ENCODE data around the gene SLC5A2.

The SLC5A2 gene

DNA sequence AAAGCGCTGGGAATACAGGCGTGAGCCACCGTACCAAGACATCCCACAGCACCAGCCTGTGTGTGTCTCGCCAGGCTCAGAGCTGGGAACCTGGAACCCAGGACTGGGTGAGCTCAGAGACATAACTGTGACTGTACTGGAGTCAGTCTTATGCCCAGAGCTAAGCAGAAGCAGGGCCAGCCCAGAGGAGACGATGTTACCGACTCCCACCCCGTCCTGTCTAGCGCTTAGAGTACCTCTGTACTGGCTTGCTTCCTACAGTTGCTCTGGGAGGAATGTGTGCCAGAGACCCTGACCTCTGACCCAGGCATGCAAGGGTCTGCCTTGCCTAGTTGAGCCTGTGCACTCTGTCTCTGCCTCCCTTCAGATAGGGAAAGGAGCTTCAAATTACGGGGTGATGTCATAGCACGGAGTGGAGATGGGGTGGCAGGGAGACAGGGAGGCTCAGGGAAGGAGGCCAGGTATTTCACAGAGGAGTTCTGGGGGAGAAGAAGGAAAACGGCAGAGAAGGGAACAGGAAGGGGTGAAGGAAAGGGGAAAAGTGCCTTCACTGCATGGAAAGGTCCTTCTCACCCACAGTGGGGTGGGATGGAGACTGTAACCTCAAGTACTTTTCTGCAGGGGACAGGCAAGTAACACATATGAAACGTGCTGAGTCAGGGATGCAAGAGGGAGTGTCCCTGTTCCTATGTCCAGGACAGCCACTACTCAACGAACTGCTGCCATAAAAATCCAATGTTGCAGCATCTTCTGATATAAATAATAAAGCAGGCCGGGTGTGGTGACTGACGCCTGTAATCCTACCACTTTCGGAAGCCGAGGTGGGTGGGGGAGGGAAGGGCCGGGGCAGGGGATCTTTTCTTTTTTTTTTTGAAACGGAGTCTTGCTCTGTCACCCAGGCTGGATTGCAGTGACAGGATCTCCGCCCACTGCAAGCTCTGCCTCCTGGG lies 29.4 kb upstream of the SLC5A2 start:
- in situ Hi-C loops (cut with MboI; ENCODE audit: low sequenced_read_pairs, unreplicated experiment), result loop anchor here (10.0 kb wide), 1 partner anchor 411 kb away; no protein-coding TSS in a partner anchor
- TF ChIP-seq, protein P1, sequence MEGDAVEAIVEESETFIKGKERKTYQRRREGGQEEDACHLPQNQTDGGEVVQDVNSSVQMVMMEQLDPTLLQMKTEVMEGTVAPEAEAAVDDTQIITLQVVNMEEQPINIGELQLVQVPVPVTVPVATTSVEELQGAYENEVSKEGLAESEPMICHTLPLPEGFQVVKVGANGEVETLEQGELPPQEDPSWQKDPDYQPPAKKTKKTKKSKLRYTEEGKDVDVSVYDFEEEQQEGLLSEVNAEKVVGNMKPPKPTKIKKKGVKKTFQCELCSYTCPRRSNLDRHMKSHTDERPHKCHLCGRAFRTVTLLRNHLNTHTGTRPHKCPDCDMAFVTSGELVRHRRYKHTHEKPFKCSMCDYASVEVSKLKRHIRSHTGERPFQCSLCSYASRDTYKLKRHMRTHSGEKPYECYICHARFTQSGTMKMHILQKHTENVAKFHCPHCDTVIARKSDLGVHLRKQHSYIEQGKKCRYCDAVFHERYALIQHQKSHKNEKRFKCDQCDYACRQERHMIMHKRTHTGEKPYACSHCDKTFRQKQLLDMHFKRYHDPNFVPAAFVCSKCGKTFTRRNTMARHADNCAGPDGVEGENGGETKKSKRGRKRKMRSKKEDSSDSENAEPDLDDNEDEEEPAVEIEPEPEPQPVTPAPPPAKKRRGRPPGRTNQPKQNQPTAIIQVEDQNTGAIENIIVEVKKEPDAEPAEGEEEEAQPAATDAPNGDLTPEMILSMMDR (IDR thresholded peaks at IDR 0.05; ENCODE audit: borderline replicate concordance, control extremely low read depth, extremely low read depth, insufficient read depth, missing control alignments), result no peak
- no peak for DNase-seq (ENCODE audit: low spot score)

DNA sequence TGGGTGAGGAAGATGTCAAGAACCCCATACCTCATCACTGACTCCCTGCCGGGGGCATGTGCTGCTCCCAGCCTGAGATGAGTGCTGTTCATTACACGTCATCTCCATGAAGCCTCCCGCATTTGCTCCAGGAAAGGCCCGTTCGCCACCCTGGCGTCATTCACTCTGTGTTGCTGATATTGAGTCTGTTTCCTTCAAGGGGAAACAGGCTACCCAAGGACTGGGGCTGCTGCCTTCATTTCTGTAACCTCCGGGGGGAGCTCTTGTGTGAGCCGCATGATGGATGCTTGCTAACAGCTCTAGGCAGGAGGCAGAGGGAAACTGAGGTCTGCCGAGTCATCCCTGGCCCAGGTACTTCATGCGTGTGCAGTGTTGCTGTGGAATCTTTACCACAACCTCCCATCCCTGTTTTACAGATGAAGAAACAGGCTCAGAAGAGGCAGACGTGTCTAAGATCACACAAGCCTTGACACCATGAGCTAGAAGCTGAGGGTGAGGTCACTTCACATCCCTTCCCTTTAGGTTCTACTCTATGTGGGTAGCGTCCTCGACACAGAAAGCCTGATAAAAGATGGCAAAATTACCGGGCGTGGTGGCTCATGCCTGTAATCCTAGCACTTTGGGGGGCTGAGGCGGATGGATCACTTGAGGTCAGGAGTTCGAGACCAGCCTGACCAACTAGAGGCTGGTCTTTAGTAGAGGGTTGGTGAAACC lies 27.2 kb upstream of the SLC5A2 start:
- in situ Hi-C loops (cut with MboI; ENCODE audit: low sequenced_read_pairs, unreplicated experiment), result loop anchor here (10.0 kb wide), 1 partner anchor 409 kb away; no protein-coding TSS in a partner anchor
- TF ChIP-seq, protein P1 (IDR thresholded peaks at IDR 0.05; ENCODE audit: borderline replicate concordance, control extremely low read depth, extremely low read depth, insufficient read depth, missing control alignments), result peak; percentile 45
- DNase-seq (ENCODE audit: low spot score), result no peak

DNA sequence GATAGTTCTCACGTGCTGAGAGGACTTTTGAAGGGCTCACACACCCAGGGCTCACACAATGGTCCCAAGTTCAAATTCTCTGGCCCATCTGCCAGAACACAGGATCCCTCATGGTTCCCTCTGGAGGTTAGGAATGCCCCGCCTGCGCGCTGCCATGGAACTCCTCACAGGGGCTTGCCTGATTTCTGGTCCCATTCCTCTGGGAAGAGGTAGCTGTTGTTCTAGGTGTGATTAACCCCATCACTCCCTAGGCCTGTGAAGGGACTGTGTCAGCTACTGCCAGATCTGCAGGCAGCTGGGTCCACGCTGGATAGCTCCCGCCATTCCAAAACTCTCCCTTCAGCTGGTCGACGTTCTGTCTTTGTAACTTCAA lies 25.9 kb upstream of the SLC5A2 start:
- DNase-seq (ENCODE audit: low spot score), result no peak
- TF ChIP-seq, protein P1 (IDR thresholded peaks at IDR 0.05; ENCODE audit: borderline replicate concordance, control extremely low read depth, extremely low read depth, insufficient read depth, missing control alignments), result no peak
- in situ Hi-C loops (cut with MboI; ENCODE audit: low sequenced_read_pairs, unreplicated experiment), result loop anchor here (10.0 kb wide), 1 partner anchor 408 kb away; no protein-coding TSS in a partner anchor

DNA sequence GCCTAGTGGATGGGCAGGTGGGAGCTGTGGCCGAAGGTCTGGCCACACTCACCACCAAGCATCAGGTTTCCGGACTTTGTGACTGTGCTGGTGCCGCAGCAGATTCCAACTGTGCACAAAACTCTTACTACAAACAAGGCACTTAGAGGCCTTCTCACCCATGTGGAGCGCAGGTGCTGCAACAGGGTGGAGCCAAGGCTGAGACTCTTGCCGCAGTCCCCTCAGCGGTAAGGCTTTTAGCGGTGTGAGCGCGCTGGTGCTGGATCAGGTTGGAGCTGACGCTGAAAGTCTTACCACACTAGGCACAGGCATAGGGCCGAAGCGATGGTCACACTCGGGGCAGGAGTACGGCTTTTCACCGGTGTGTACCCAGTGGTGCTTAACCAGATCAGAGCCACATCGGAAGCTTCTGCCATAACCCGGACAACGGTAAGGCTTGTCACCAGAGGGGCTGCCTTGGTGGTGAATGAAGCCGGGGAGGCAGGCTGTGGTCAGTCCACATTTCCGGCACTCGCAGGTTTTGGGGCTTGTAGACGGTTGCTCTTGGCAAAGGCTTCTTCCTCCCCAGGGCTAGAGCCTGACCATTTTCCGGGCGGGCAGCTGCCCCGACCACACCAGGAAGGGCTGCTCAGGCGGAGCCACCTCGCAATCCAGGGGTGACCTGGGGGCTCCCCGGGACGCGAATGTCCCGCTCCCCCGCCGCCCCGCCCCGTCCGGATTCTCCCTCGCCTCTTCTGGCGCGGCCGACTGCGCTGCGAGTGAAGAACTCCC lies 24.7 kb upstream of the SLC5A2 start:
- DNase-seq (ENCODE audit: low spot score), result peak; percentile 65
- in situ Hi-C loops (cut with MboI; ENCODE audit: low sequenced_read_pairs, unreplicated experiment), result loop anchor here (10.0 kb wide), 1 partner anchor 407 kb away; no protein-coding TSS in a partner anchor

DNA sequence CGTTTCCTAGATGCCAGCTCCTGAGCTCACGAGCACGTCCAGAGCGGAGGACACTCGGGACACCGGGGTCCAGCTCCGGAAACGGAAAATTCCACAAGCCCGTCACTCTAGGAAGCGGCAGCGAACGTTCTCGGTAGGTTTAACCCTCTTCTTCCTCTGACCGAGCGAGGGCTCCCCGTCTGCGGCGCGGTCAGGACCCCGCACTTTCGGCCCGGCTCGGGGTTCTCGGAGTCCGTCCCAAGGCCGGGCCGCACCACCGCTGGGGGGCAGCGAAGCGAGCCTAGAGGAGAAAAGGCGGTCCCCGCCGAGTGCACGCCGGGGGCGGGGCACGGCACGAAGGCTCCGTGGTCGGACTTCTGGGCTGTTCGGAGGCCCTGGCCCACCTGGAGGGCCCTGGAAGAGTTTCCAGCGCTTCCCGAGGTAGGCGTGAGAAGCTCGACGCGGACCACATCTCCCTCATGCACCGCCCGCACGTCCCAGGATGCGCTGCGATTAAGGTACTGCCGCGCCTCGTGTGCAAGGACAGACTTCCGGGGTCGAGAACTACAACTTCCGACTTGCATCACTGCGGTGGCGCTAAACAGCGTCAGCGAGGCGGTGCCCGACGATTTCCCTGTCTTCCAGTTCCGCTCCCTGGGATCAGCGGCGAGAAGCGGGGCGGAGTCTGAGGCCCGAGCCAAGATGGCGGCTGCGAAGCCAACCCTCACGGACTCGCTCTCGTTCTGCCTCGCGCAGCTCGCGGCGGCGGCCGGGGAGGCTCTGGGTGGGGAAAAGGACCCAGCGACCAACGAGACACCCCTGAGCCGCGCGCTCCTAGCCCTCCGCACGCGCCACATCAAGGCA lies 23.9 kb upstream of the SLC5A2 start, which contains the start of gene ARMC5:
Gene ARMC5 (plus strand): TSS at position 658 of the 843 bp plus-strand sequence. CDS start 24 bp downstream, at position 682.
- DNase-seq (ENCODE audit: low spot score), result peak; percentile 92
- TF ChIP-seq, protein P1 (IDR thresholded peaks at IDR 0.05; ENCODE audit: borderline replicate concordance, control extremely low read depth, extremely low read depth, insufficient read depth, missing control alignments), result peak; percentile 64
- in situ Hi-C loops (cut with MboI; ENCODE audit: low sequenced_read_pairs, unreplicated experiment), result loop anchor here (10.0 kb wide), 1 partner anchor 406 kb away; no protein-coding TSS in a partner anchor

More for the DNA sequence above, 24.7 kb upstream of the SLC5A2 start:
- TF ChIP-seq, protein P1 (IDR thresholded peaks at IDR 0.05; ENCODE audit: borderline replicate concordance, control extremely low read depth, extremely low read depth, insufficient read depth, missing control alignments), result no peak

Measured in GM13976 (cell line).